ENCODE results near the gene HDAC7. TPM values are rescaled to one million over a fixed set of nuclear protein-coding genes. Genes with fewer than 3 reads are reported as not detected.

The HDAC7 gene
- total and polyA plus RNA-seq, 2 of the 13 experiments (the other 11 are each of a cell fraction or from before 2014, with no cell fraction given) = 4.6 to 10.8 TPM

DNA sequence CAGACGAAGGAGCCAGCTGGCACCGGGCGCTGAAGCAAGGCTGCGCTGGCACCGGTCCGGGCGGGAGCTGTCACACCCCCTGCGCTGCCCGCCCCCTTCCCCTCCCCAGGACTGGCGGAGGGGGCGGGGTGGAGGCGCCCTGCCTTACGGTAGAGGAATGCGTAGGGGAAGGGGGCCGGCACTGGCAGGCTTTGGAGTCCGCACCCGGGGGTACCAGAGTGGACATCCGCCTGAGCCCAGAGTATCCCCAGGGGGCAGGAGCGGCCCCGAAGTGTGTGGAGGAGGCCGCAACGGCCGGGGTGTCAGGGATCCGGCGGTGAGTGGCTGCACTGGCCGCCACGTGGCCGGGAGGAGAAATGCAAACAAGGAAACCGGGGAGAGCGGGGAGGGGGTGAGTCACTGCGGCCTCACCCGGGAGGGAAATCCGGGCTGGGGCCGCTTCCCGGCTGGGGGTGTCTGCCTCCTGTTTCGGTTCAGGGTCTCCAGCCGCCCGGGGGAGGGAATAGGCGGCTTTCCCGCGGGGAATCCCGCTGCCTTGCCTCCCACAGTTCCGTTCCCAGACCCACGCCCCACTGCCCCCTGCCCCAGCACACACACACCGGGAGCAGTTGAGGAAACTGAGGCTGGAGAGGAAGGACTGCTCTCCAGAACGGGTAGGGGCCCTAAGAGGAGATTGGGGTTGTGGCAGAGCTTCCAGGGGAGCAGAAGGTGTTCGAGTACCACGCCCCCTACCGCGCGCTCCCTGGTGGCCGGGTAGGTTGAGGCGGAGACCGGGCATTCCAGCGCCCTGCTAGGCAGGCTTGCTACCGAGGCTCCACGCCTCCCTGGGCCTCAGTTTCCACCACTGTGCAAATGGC, 60.6 kb downstream of the HDAC7 start, which contains the start of gene RAPGEF3 (continued):
- TF ChIP-seq ZIK1 (CRISPR knock-in tag; IDR thresholded peaks at IDR 0.05; ENCODE audit: borderline replicate concordance, low read depth) = no peak
- TF ChIP-seq FOXO1 (CRISPR knock-in tag; IDR thresholded peaks at IDR 0.05) = peak; percentile 7; the same call in 1 of the 2 replicates
- TF ChIP-seq, protein P1, sequence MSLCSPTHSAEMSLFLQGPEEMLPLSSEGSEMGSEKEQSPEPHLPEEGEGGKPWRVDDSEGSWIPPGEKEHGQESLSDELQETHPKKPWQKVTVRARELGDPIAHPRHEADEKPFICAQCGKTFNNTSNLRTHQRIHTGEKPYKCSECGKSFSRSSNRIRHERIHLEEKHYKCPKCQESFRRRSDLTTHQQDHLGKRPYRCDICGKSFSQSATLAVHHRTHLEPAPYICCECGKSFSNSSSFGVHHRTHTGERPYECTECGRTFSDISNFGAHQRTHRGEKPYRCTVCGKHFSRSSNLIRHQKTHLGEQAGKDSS (CRISPR knock-in tag; IDR thresholded peaks at IDR 0.05; ENCODE audit: borderline replicate concordance, low read depth) = no peak
- TF ChIP-seq TCF12 (IDR thresholded peaks at IDR 0.05) = no peak
- no peak for TF ChIP-seq TCF12 (CRISPR knock-in tag; IDR thresholded peaks at IDR 0.05)
- TF ChIP-seq DNMT3B (CRISPR knock-in tag; conservative IDR thresholded peaks at IDR 0.05) = no peak
- TF ChIP-seq HCFC1 (IDR thresholded peaks at IDR 0.05; ENCODE audit: low read depth, low read length) = no peak
- no peak for TF ChIP-seq STAT5B (CRISPR knock-in tag; IDR thresholded peaks at IDR 0.05)
- no peak for TF ChIP-seq ZNF496 (CRISPR knock-in tag; IDR thresholded peaks at IDR 0.05; ENCODE audit: insufficient replicate concordance)
- no peak for TF ChIP-seq KLF6 (CRISPR knock-in tag; IDR thresholded peaks at IDR 0.05)
- TF ChIP-seq, protein P2, sequence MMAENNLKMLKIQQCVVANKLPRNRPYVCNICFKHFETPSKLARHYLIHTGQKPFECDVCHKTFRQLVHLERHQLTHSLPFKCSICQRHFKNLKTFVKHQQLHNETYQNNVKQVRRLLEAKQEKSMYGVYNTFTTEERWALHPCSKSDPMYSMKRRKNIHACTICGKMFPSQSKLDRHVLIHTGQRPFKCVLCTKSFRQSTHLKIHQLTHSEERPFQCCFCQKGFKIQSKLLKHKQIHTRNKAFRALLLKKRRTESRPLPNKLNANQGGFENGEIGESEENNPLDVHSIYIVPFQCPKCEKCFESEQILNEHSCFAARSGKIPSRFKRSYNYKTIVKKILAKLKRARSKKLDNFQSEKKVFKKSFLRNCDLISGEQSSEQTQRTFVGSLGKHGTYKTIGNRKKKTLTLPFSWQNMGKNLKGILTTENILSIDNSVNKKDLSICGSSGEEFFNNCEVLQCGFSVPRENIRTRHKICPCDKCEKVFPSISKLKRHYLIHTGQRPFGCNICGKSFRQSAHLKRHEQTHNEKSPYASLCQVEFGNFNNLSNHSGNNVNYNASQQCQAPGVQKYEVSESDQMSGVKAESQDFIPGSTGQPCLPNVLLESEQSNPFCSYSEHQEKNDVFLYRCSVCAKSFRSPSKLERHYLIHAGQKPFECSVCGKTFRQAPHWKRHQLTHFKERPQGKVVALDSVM (CRISPR knock-in tag; IDR thresholded peaks at IDR 0.05) = no peak
- no peak for TF ChIP-seq ZC3H4 (CRISPR knock-in tag; IDR thresholded peaks at IDR 0.05; ENCODE audit: borderline replicate concordance)
- TF ChIP-seq, protein P3, sequence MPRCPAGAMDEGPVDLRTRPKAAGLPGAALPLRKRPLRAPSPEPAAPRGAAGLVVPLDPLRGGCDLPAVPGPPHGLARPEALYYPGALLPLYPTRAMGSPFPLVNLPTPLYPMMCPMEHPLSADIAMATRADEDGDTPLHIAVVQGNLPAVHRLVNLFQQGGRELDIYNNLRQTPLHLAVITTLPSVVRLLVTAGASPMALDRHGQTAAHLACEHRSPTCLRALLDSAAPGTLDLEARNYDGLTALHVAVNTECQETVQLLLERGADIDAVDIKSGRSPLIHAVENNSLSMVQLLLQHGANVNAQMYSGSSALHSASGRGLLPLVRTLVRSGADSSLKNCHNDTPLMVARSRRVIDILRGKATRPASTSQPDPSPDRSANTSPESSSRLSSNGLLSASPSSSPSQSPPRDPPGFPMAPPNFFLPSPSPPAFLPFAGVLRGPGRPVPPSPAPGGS (CRISPR knock-in tag; IDR thresholded peaks at IDR 0.05) = 0 out of 2 replicates have a peak, but pooled peaks have one; percentile 21
- 0 out of 2 replicates have a peak, but pooled peaks have one; percentile 46 for TF ChIP-seq WIZ (CRISPR knock-in tag; IDR thresholded peaks at IDR 0.05)
- no peak for TF ChIP-seq SSRP1 (CRISPR knock-in tag; IDR thresholded peaks at IDR 0.05)
- no peak for TF ChIP-seq ZNF292 (CRISPR knock-in tag; IDR thresholded peaks at IDR 0.05; ENCODE audit: borderline replicate concordance, low read depth)
- TF ChIP-seq MLLT10 (CRISPR knock-in tag; IDR thresholded peaks at IDR 0.05) = no peak
- no peak for TF ChIP-seq SOX13 (IDR thresholded peaks at IDR 0.05)
- TF ChIP-seq SOX13 (CRISPR knock-in tag; conservative IDR thresholded peaks at IDR 0.05 in 1 of 2, IDR thresholded peaks at IDR 0.05 in 1 of 2) = no peak
- TF ChIP-seq NPAS2 (CRISPR knock-in tag; IDR thresholded peaks at IDR 0.05; ENCODE audit: borderline replicate concordance) = no peak
- TF ChIP-seq CENPX (CRISPR knock-in tag; IDR thresholded peaks at IDR 0.05) = no peak
- TF ChIP-seq NR2F6 (IDR thresholded peaks at IDR 0.05) = no peak
- no peak for TF ChIP-seq NR2F6 (CRISPR knock-in tag; IDR thresholded peaks at IDR 0.05)
- TF ChIP-seq, protein P4, sequence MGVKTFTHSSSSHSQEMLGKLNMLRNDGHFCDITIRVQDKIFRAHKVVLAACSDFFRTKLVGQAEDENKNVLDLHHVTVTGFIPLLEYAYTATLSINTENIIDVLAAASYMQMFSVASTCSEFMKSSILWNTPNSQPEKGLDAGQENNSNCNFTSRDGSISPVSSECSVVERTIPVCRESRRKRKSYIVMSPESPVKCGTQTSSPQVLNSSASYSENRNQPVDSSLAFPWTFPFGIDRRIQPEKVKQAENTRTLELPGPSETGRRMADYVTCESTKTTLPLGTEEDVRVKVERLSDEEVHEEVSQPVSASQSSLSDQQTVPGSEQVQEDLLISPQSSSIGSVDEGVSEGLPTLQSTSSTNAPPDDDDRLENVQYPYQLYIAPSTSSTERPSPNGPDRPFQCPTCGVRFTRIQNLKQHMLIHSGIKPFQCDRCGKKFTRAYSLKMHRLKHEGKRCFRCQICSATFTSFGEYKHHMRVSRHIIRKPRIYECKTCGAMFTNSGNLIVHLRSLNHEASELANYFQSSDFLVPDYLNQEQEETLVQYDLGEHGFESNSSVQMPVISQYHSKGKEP (CRISPR knock-in tag; IDR thresholded peaks at IDR 0.05) = no peak

All from HepG2 (cell line).